ENCODE data around the gene LOXHD1.
A peak's percentile ranks its signal among the peaks of the same experiment; 100 is the strongest.

The LOXHD1 gene

GRCh38 chr18:46622999-46623398 lies 34.0 kb downstream of the LOXHD1 start:
- H3K4me3 Mint-ChIP-seq, result peak overlapping the region; percentile 44 to 70
- H3K4me1 Mint-ChIP-seq, result peaks cover 43% of the 10 kb centered on the region
- DNase-seq, result no peak

GRCh38 chr18:46622451-46622850 lies 34.6 kb downstream of the LOXHD1 start:
- Mint-ChIP-seq H3K27ac (peak overlapping the region in 1 of 2 donors; percentile 84), H3K9me3 (no peaks in the 10 kb centered on the region), H3K4me1 (peaks cover 46% of the 10 kb centered on the region), H3K4me3 (no peak overlapping the region), H3K27me3 (no peaks in the 10 kb centered on the region)
- no peak for ATAC-seq
- no peak for DNase-seq

More at GRCh38 chr18:46622999-46623398, 34.0 kb downstream of the LOXHD1 start:
- peak; percentile 27 for ATAC-seq
- no peaks in the 10 kb centered on the region for H3K27me3 Mint-ChIP-seq
- H3K9me3 Mint-ChIP-seq, result no peaks in the 10 kb centered on the region
- peak overlapping the region; percentile 81 to 96 for H3K27ac Mint-ChIP-seq

GRCh38 chr18:46621871-46622270 lies 35.1 kb downstream of the LOXHD1 start:
- H3K4me1 Mint-ChIP-seq, result peaks cover 49% of the 10 kb centered on the region
- H3K4me3 Mint-ChIP-seq, result no peak overlapping the region
- H3K27me3 Mint-ChIP-seq, result no peaks in the 10 kb centered on the region
- H3K9me3 Mint-ChIP-seq, result no peaks in the 10 kb centered on the region
- DNase-seq, result no peak
- no peak for ATAC-seq
- H3K27ac Mint-ChIP-seq, result no peak overlapping the region

- ATAC-seq (no peak), DNase-seq (no peak)
- H3K4me3 Mint-ChIP-seq, result no peak overlapping the region
Measured at GRCh38 chr18:46621111-46621766, 35.8 kb downstream of the LOXHD1 start.

GRCh38 chr18:46619559-46619958 lies 37.5 kb downstream of the LOXHD1 start:
- no peaks in the 10 kb centered on the region for H3K9me3 Mint-ChIP-seq
- H3K4me1 Mint-ChIP-seq, result peaks cover 45% of the 10 kb centered on the region
- H3K27ac Mint-ChIP-seq, result peak overlapping the region in 1 of 2 donors; percentile 24
- ATAC-seq, result no peak
- H3K27me3 Mint-ChIP-seq, result no peaks in the 10 kb centered on the region
- DNase-seq, result no peak
- no peak overlapping the region for H3K4me3 Mint-ChIP-seq

More at GRCh38 chr18:46621111-46621766, 35.8 kb downstream of the LOXHD1 start:
- no peaks in the 10 kb centered on the region for H3K27me3 Mint-ChIP-seq
- H3K27ac Mint-ChIP-seq, result peak overlapping the region; percentile 62 to 72
- peaks cover 49% of the 10 kb centered on the region for H3K4me1 Mint-ChIP-seq
- H3K9me3 Mint-ChIP-seq, result no peaks in the 10 kb centered on the region

- H3K27me3 Mint-ChIP-seq, result no peaks in the 10 kb centered on the region
- H3K9me3 Mint-ChIP-seq, result no peaks in the 10 kb centered on the region
- ATAC-seq, result no peak
- H3K4me1 Mint-ChIP-seq, result peaks cover 10% of the 10 kb centered on the region
- DNase-seq, result no peak
- no peak overlapping the region for H3K4me3 Mint-ChIP-seq
- H3K27ac Mint-ChIP-seq, result no peak overlapping the region
Measured at GRCh38 chr18:46615720-46616119, 41.3 kb downstream of the LOXHD1 start.

GRCh38 chr18:46609048-46609447 lies 48.0 kb downstream of the LOXHD1 start:
- Mint-ChIP-seq H3K4me1 (no peaks in the 10 kb centered on the region), H3K4me3 (no peak overlapping the region), H3K27ac (no peak overlapping the region), H3K27me3 (no peaks in the 10 kb centered on the region), H3K9me3 (no peaks in the 10 kb centered on the region)
- ATAC-seq (no peak), DNase-seq (no peak)

GRCh38 chr18:46607926-46608325 lies 49.1 kb downstream of the LOXHD1 start:
- Mint-ChIP-seq H3K27ac (no peak overlapping the region), H3K4me1 (no peaks in the 10 kb centered on the region), H3K27me3 (no peaks in the 10 kb centered on the region), H3K4me3 (no peak overlapping the region), H3K9me3 (no peaks in the 10 kb centered on the region)
- DNase-seq (no peak), ATAC-seq (no peak)

GRCh38 chr18:46601141-46601805 lies 55.7 kb downstream of the LOXHD1 start:
- Mint-ChIP-seq H3K4me3 (no peak overlapping the region), H3K27me3 (peaks cover 8% of the 10 kb centered on the region), H3K27ac (no peak overlapping the region), H3K9me3 (no peaks in the 10 kb centered on the region), H3K4me1 (no peaks in the 10 kb centered on the region)
- no peak for ATAC-seq
- DNase-seq, result no peak

- Mint-ChIP-seq H3K27me3 (peaks cover 10% of the 10 kb centered on the region), H3K4me1 (no peaks in the 10 kb centered on the region), H3K4me3 (no peak overlapping the region), H3K27ac (no peak overlapping the region), H3K9me3 (no peaks in the 10 kb centered on the region)
- DNase-seq (no peak), ATAC-seq (no peak)
Measured at GRCh38 chr18:46596119-46596518, 60.9 kb downstream of the LOXHD1 start.

- no peak overlapping the region for H3K4me3 Mint-ChIP-seq
- H3K4me1 Mint-ChIP-seq, result no peaks in the 10 kb centered on the region
- no peak overlapping the region for H3K27ac Mint-ChIP-seq
- peaks cover 10% of the 10 kb centered on the region for H3K27me3 Mint-ChIP-seq
- no peaks in the 10 kb centered on the region for H3K9me3 Mint-ChIP-seq
- DNase-seq (no peak), ATAC-seq (no peak)
Measured at GRCh38 chr18:46591783-46592391, 65.1 kb downstream of the LOXHD1 start.

GRCh38 chr18:46590103-46590502 lies 66.9 kb downstream of the LOXHD1 start:
- Mint-ChIP-seq H3K4me1 (no peaks in the 10 kb centered on the region), H3K9me3 (no peaks in the 10 kb centered on the region), H3K27ac (no peak overlapping the region), H3K27me3 (peaks cover 10% of the 10 kb centered on the region), H3K4me3 (no peak overlapping the region)
- DNase-seq, result no peak
- ATAC-seq, result no peak

GRCh38 chr18:46588971-46589660 lies 67.9 kb downstream of the LOXHD1 start:
- Mint-ChIP-seq H3K27ac (peak overlapping the region in 1 of 2 donors; percentile 67), H3K4me1 (no peaks in the 10 kb centered on the region), H3K4me3 (no peak overlapping the region), H3K27me3 (peaks cover 10% of the 10 kb centered on the region), H3K9me3 (no peaks in the 10 kb centered on the region)
- no peak for DNase-seq
- ATAC-seq, result no peak

- Mint-ChIP-seq H3K9me3 (peaks cover 0 to 4% of the 10 kb centered on the region in 2 donors), H3K27me3 (peaks cover 12% of the 10 kb centered on the region), H3K4me3 (no peak overlapping the region), H3K27ac (no peak overlapping the region), H3K4me1 (no peaks in the 10 kb centered on the region)
- ATAC-seq (no peak), DNase-seq (no peak)
Measured at GRCh38 chr18:46587600-46587999, 69.4 kb downstream of the LOXHD1 start.

- Mint-ChIP-seq H3K27ac (no peak overlapping the region), H3K27me3 (peaks cover 9% of the 10 kb centered on the region), H3K4me3 (no peak overlapping the region), H3K4me1 (no peaks in the 10 kb centered on the region), H3K9me3 (peaks cover 15 to 28% of the 10 kb centered on the region in 2 donors)
- DNase-seq, result no peak
- no peak for ATAC-seq
Measured at GRCh38 chr18:46583711-46584110, 73.3 kb downstream of the LOXHD1 start.

GRCh38 chr18:46581648-46582047 lies 75.4 kb downstream of the LOXHD1 start:
- peaks cover 15 to 28% of the 10 kb centered on the region in 2 donors for H3K9me3 Mint-ChIP-seq
- peaks cover 13% of the 10 kb centered on the region for H3K27me3 Mint-ChIP-seq
- ATAC-seq (no peak), DNase-seq (no peak)
- no peaks in the 10 kb centered on the region for H3K4me1 Mint-ChIP-seq
- H3K4me3 Mint-ChIP-seq, result no peak overlapping the region
- no peak overlapping the region for H3K27ac Mint-ChIP-seq

Measured in stimulated activated naive CD8-positive, alpha-beta T cell treated with anti-CD3 and anti-CD28 coated beads, Interleukin-15, amount 100 ng/mL, for 72 hours (primary cell).